Ishikawa (cell line): Measurements from ENCODE around the gene MRPL40.

Experiments
- CEBPB ChIP-seq: IDR thresholded peaks from 2 replicates; pipeline ENCODE4 v1.6.1; 2012
- CREB1 ChIP-seq: IDR thresholded peaks from 2 replicates; pipeline ENCODE4 v1.6.1; 2012; ENCODE audit warnings: low read depth
- EGR1 ChIP-seq: IDR thresholded peaks from 2 replicates; pipeline ENCODE4 v1.6.1; 2012
- EP300 ChIP-seq: IDR thresholded peaks from 2 replicates; pipeline ENCODE4 v1.6.1; 2012; ENCODE audit warnings: borderline replicate concordance
- FOXM1 ChIP-seq: IDR thresholded peaks from 2 replicates; pipeline ENCODE4 v1.6.1; 2012; ENCODE audit warnings: low read depth, borderline replicate concordance
- RAD21 ChIP-seq: IDR thresholded peaks from 2 replicates; pipeline ENCODE4 v1.6.1; 2012; ENCODE audit warnings: low read depth
- REST ChIP-seq: IDR thresholded peaks from 2 replicates; pipeline ENCODE4 v1.6.1; 2012; ENCODE audit warnings: low read depth, mild to moderate bottlenecking
- TAF1 ChIP-seq: IDR thresholded peaks from 2 replicates; pipeline ENCODE4 v1.6.1; 2012; ENCODE audit warnings: low read depth, mild to moderate bottlenecking
- TCF12 ChIP-seq: IDR thresholded peaks from 2 replicates; pipeline ENCODE4 v1.6.1; 2012; ENCODE audit warnings: low read depth
- YY1 ChIP-seq: IDR thresholded peaks from 2 replicates; pipeline ENCODE4 v1.6.1; 2012; ENCODE audit warnings: low read depth
- ZBTB7A ChIP-seq: IDR thresholded peaks from 2 replicates; pipeline ENCODE4 v1.6.1; 2012; ENCODE audit warnings: low read depth
- TF ChIP-seq, protein P1 (sequence below): IDR thresholded peaks from 2 replicates; pipeline ENCODE4 v1.6.1; 2012
- TF ChIP-seq, protein P2 (sequence below): IDR thresholded peaks from 2 replicates; pipeline ENCODE4 v1.6.1; 2012

GRCh38 chr22:19419086-19419463 is 13.3 kb upstream of the MRPL40 start:
- TF ChIP-seq EP300 = no peak
- TF ChIP-seq, protein P1, sequence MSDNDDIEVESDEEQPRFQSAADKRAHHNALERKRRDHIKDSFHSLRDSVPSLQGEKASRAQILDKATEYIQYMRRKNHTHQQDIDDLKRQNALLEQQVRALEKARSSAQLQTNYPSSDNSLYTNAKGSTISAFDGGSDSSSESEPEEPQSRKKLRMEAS = no peak
- TF ChIP-seq EGR1 = no peak
- no peak for TF ChIP-seq CREB1
- TF ChIP-seq TAF1 = no peak
- TF ChIP-seq TCF12 = no peak
- TF ChIP-seq ZBTB7A = no peak
- TF ChIP-seq REST = no peak
- TF ChIP-seq YY1 = no peak
- TF ChIP-seq FOXM1 = no peak
- TF ChIP-seq, protein P2, sequence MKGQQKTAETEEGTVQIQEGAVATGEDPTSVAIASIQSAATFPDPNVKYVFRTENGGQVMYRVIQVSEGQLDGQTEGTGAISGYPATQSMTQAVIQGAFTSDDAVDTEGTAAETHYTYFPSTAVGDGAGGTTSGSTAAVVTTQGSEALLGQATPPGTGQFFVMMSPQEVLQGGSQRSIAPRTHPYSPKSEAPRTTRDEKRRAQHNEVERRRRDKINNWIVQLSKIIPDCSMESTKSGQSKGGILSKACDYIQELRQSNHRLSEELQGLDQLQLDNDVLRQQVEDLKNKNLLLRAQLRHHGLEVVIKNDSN = no peak
- TF ChIP-seq RAD21 = no peak
- TF ChIP-seq CEBPB = no peak
